ENCODE measurements around the gene ARPP19.
"Not testable (repeated sequence)": the region's sequence is repeated elsewhere in the genome, so short reads cannot be mapped to it uniquely, and the experiment has no call there.

The ARPP19 gene

DNA sequence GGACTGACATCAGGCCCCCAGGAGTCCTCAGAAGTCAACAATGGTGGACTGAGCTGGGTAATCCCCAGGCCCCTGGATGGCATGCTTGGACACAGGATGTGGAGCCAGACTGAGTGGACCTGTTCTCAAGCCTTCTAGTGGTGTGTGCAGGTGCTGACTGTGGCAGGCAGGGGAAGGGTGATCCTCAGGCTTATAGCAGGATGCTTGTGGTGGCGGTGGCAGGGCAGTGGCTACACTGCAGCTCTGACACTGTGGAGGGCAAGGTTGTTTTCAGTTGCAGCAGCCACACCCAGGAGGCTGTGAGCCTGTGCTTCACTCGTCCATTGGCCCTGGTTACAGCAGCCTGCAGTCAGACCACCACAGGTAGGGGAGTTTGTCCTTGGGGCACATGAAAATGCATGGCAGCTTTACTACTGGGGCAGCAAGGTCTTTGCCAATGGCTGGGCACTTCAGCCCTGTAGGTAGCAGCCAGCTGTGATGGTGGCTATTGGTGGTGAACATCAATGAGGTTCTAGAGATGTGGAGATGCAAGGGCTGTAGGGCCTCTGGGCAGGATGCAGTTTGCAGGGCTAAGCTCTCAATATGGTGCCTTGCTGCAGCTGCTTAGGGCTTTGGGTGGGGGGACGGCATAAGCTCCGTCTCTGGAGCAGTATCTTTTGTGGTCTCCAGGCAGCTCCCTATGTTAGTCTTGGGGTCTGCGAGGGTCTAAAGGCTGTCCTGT is 22.6 kb downstream of the ARPP19 start:
- DNase-seq, result no peak

DNA sequence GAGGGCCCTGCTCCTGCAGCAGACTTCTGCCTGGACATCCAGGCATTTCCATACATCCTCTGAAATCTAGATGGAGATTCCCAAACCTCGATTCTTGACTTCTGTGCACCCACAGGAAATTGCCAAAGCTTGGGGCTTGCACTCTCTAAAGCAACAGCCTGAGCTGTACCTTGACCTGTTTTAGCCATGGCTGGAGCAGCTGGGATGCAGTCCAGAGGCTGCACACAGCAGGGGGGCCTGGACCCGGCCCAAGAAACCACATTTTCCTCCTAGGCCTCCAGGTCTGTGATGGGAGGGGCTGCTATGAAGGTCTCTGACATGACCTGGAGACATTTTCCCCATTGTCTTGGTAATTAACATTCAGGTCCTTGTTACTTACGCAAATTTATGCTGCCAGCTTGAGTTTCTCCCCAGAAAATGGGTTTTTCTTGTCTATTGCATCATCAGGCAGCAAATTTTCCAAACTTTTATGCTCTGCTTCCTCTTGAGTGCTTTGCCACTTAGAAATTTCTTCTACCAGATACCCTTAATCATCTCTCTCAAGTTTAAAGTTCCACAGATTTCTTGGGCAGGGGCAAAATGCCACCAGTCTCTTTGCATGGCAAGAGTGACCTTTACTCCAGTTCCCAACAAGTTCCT is 28.3 kb downstream of the ARPP19 start:
- no peak for DNase-seq

DNA sequence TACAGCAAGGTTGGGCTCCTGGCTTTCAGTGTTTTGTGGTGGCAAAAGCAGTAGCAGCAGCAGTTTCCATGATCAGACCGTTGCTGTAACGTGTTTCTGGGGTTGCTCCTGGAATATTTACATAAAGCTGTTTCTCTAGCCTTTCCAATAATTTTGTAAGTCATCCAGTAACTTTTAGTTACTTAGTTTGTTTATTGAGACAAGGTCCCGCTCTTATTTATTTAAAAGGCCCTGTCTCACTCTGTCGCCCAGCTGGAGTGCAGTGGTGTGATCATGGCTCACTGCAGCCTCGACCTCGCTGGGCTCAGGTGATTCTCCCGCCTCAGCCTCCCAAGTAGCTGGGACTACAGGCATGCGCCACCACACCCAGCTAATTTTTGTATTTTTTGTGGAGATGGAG is 31.4 kb downstream of the ARPP19 start:
- no peak for DNase-seq

DNA sequence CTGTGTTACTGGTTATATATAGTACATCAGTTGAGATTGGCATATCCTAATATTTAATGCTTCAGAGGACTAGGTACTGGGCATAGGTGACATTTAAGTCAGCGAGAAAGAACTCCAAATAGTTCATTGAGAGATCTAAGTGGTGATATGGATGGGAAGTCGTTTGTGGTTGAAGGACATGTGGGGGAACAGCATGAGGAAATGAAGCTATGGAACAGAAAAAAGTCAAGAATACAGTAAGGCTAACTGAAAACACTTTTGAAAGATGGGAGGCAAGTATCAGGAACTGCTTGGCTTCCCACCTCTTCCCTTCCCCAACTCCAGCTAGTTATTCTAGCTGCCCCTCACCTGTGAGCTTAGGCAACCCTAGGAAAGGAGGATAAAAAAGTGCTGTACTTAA is 36.4 kb downstream of the ARPP19 start:
- DNase-seq, result no peak

DNA sequence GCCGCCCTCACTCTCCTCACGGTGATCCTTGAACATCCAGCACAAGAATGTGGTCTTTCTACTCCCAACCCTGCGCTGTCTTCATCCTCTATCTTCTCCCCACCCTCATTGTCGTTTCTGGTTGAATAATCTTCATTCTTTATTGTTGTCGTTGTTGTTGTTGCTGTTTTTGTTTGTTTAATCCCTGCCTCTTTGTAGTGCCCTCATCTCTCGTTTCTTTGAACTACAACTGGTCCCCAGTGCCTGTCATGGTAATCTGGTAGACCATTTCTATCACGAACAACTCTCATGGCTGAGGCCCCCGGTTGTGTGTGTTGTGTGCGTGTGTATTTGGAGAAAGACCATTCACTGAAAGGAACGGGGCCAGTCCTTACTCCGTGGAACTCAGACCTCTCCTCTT is 38.9 kb downstream of the ARPP19 start:
- DNase-seq, result no peak

DNA sequence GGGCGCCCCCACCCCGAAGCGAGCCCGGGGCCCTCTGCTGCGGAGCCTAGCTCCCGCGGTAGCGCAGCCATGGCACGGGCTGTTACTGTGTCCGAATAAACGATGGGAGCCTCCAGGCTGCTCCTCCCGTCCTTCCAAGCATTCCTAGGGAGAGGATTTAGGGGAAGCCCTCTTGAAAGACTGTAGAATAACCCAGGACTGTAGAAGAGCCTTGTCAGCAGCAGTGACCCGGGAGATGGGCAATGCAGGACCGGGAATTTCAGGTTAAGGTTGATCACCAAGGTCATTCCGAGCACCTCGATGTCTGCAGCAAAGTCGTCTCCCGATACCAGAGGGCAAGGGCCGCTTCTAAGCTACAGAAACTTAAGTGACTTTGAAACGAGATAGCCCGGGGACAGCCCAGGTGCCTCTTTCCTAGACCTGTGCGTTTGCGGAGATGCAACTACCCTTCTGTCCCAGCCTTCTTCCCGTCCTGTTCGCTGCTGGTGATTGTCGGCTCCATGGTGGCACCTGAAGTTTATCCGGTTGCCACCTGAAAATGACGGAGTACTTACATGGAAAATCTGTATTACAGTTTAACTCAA is 39.4 kb downstream of the ARPP19 start:
- peak in 1 of 2 experiments; percentile 48 for DNase-seq

DNA sequence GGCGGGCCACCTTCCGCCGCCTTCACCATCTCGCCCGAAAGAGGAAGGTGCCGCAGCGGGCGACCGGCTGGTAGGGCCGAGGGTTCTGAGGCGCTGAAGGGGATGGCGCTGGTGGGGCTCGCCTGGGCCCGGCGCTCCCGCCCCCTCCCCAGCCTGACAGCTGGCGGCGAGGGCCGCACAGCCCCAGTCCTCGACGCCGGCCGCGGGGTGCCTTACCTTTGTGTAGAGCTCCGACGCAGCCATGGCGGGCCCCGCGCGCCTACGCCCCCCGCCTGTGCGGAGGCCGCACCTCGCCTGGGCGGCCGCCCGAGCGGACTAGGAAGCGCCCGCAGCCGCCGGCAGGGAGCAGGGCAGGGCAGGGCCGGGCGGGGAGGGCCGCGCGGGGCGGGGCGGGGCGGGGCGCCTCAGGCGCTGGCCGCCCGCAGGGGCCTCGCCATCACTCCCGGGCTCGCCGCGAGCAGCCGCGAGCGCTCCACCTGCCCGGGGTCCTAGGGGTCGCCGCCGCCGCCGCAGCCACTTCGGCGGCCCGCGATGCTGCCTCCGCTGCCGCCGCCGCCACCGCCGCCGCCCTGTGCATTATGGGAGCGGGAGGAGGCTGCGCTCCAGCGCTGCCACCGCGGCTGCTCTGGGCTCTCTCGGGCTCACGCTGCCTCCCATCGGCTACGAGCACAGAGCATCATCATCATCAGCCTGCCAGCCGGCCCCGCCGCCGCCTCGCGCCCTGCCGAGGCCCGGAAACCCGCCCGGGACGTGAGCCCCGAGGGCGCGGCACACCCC is 40.1 kb downstream of the ARPP19 start, which contains the start of gene MYO5A:
Gene MYO5A (minus strand): TSS at position 317 of the 777 bp plus-strand sequence. CDS start 74 bp downstream, at position 243.
- peak; percentile 53 to 91 for DNase-seq

DNA sequence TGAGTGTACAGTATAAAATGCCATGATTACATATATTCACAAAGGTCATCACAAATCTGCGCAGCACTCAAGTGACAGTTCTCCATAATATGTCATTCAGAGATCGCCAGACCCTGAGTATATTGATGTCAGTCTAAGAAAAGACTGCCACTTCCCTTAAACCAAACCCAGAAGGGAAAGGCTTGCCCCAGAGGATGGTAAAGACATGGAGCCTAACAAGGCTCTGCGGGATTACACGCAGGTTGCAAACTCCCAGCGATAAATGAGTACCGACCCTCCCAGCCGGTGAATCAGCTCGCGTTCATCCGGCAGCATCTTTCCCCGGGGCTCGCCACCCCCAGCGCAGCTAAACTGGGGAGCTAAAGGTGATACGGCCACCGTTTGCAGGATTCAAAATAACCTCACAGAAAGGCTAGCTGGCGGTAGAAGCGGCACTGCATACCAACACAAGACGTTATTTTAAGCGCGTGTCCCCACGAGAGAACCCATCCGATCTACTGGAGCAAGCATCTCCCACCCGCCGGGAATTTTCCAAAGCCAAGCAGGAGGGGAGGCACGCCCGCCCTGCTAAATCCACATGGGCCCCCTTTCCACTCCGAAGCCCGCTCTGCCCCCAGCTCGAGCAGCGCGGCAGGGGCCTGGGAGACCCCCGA is 40.8 kb downstream of the ARPP19 start:
- peak; percentile 35 to 74 for DNase-seq

DNA sequence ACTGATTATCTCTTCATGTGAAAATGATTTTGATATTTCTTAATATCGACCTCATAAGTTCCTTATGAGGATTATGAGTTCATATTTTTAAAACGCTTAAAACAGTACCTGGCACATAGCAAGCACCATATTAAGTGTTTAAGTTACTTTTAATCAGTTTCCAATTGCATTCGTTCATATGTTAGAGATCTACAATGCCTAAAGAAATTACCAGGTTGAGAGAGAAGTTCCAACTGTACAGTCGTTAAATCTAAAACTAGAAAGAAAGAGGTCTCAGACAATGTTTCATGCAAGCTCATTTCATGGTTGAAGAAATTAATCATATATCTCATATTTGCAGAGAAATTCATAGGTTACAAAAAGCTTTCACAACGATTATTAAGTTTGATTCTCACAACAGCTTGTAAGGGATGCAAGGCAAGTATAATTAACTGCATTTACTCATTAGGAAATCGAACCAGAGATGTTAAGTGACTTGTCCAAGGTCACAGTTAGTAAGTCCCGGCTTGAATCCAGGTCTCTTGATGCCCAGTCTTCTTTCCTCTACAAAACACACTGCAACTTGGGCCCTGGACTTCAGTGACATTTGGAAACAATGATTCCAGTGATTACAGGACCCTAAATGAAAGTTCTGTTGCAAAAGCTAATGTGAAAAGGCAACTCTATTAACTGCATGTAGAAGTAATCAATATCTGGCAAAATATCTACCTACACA is 41.5 kb downstream of the ARPP19 start:
- no peak for DNase-seq

DNA sequence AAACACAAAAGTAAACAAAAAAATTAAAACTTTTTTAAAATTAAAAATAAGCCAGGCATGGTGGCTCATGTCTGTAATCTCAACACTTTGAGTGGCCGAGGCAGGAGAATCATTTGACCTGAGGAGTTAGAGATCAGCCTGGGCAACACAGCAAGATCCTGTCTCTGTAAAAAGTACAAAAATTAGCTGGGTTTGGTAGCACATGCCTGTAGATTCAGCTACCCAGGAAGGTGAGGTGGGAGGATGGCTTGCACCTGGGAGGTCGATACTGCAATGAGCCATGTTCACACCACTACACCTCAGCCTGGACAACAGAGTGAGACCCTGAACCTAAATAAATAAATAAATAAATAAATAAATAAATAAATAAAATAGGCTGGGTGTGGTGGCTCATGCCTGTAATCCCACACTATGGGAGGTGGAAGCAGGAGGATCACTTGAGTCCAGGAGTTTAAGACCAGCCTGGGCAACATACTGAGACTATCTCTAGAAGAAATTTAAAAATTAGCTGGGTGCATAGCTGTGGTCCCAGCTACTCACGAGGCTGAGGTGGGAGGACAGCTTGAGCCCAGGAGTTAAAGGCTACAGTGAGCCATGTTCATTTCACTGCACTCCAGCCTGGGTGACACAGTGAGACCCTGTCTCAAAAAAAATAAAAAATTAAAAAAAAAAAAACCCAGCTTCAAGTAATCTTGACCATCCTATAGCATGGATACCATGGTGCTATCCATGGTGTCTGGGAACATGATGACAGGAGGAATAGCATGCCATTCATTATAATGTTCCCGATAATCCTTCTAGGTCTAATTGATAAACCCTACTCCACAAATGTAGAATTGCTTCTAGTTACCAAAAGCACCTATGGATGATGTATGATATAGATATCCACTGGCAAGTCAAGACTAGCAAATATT is 44.4 kb downstream of the ARPP19 start:
- no peak for DNase-seq

DNA sequence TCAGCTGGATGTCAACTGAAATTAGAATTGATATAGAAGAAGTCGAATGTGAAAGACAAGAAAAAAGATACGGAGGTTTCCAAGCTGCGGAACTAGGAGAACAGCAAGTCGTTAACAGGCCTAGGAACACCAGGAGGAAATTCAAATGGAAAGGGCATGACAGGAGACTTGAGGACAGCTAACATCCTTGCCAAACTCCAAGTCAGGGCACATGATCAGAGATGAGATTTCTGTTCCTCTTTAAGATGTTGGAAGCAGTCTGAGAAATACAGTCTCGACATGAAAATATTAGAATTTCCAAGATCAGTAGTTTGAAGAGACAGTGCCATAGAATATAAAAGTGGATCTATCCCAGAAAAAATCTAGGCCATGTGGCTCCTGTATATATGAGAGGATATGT is 45.2 kb downstream of the ARPP19 start:
- DNase-seq, result no peak

DNA sequence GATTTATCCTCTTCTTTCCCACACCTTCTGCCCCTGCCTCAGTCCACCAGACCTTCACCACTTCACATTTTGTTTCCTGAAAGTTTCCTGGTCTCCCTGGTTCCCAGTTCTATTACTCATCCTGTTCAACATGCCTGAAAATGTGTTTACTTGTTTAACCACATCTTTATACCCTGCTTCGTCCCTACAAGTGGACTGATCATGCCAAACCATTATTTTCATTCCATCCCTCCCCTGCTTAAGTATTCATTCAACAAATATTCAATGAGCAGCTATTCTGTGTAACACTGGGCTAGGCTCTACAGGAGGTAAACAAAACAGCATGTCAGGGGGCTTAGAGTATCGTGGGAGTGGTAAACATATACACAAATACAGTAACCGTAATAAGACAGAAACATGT is 45.6 kb downstream of the ARPP19 start:
- no peak for DNase-seq

DNA sequence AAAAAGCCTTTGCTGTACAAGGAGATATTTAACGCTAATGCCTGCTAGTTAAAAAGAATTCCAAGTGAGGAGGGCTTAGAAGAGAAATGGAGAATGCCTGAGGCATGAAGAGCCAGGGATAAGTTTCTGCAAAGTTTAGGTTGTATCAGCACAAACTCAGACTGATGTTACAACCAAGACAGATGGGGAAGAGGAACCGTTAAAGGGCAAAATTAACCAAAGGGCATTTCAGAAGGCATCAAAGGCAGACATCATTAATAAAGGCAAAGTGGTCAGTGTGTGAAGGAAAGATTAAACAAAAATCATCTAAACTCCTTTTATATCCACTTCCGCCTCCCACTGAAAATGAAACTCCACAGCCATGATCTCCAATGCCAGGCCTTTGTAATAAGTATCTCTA is 47.1 kb downstream of the ARPP19 start:
- DNase-seq, result no peak

DNA sequence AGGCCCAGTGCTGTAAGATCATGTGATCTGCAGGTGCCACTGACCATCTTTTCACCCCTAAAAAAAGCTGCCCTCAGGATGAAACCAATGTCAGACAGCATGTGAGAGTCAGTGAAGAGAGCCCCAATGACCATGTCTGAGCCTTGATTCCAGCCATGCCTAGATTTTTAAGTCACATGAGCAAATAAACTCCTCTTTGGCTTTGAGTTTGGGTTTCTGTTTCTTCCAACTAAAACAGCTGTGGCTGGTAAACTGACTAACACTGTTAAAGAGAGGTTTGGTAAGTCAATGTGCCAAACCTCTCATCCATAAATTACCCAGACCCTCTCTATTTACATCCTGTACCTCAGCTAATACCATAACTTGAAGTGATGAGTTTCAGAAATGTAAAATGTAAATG is 48.4 kb downstream of the ARPP19 start:
- DNase-seq, result no peak

DNA sequence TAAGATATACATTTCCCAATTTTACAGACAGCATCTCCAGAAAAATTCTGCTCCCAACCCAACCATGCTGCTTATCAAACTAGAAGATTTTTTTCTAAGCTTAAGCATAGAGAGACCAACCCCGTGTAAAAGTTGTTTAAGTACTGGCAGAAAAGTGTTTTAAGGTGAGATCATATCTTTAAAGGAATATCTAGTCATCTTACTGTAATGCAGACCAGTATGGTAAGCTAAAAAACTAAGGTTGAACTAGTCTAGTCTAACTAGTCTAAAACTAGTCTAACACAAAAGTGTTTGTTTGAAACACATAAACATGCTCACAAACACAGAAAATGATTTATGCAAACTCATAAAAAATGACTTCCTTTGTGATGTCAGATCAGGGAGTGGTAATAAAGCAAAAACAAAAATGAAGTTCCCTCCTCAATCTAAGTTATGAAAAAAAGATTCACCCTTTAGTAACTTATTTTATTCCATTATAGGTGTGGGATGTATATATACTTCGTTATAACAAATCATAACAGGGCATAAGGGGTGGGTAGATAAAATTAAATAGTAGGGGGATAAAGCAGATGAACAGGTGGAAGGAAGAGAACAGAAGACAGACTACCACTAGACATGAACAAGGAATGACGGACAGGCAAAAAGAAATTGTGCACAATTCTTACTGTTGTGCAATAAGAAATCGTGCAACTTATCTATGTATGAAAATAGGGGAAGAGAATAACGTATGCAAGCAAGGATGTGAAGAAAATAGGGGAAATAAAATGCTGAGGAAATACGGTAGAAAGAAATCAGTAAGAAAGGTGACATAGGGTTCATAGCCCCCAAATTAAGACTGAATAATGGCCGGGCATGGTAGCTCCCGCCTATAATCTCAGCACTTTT is 50.1 kb downstream of the ARPP19 start:
- no peak for DNase-seq

DNA sequence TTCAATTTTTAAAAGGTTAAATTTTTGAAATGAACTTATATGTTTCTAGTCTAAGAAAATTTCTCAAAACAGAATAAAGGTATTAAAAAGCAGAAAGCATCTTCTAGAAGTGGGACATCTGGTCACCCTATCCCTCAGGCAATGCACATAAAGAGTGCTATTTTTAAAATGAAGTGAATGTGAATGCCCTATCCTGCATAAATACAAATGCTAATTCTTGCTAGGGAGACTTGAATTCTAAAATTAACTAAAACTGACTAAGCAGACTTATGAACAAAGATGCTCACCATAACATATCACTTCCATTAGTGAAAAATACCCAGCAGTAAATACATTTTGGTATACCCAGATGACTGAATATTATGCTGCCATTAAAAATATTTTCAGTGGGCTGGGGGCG is 51.8 kb downstream of the ARPP19 start:
- no peak for DNase-seq

DNA sequence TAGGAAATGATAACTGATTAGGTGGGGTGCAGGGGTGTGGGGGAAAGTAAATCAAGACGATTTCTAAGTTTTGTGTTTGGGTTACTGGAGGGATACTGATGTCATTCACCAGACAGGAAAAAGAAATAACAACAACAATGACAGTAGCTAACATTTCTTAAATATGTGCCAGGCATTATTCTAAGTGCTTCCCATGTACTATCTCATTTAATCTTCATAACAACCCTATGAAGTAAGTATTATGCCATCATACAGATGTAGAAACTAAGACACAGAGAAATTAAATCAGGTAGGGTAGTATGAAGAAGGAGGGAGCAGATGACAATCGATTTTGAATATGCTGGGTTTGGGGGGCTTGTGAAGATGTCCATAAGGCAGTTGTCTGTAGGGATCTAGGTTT is 53.5 kb downstream of the ARPP19 start:
- no peak for DNase-seq

DNA sequence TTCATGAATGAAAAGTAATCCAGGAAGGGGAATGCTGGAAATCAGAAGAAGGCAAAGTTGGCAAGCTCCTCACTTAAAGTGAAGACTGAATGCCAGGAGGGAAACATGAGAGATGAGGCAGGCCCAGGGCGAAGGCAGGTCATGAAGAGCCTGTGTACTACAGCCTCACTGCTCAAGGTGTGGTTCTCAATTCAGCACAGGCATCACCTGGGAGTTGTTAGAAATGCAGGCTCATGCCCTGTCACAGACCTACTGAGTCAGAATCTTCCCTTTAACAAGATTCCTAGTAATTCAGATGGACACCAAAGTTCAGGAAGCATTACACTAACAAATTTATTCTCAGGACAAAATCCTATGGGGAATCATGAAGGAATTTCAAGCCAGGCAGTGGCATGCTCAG is 54.3 kb downstream of the ARPP19 start:
- no peak for DNase-seq

DNA sequence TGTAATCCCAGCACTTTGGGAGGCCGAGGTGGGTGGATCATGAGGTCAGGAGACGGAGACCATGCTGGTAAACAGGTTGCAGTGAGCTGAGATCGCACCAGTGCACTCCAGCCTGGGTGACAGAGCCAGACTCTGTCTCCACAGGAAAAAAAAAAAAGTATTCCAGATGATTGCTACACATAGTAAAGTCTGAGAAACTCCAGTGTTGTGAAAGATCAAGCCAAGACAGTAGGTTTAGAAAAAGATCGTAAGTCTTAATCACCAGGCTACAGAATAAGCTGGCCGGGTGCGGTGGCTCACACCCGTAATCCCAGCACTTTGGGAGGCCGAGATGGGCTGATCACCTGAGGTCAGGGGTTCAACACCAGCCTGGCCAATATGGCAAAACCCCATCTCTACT is 56.0 kb downstream of the ARPP19 start:
- DNase-seq, result not testable (repeated sequence)

DNA sequence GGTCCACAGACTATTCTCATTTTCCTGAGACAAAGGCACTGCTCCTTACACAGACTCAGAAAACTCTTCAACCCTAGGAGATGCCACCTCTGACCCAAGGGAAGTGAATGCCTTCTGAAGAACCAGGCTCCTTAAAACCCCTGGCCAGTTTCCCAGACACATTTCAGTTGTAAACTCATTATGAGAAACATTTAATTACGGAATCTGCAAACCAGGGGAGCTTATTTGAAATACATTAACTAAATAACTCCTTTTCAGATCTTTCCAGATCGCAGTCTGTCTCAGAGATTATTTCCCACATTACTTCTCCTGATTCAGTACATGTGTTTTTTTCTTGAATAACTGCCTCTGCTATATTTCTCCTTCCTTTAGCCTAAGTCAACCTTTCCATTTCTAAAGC is 57.7 kb downstream of the ARPP19 start:
- DNase-seq, result no peak

Data from NCI-H526 (cell line).